Panc1 (cell line): ENCODE measurements around the gene LAMB2. TPM values are rescaled to one million over a fixed set of nuclear protein-coding genes. Genes with fewer than 3 reads are reported as not detected.

Source experiments
- ATAC-seq: fragments of 200-7000 bp; cut with Tn5 transposase; 2 replicates; pipeline ENCODE4 v1.9.1; 2020; ENCODE audit warnings: mild to moderate bottlenecking, moderate library complexity
- BruUV-seq: library from RNA; stranded (reverse); fragments of 400-500 nt; replicated peaks from 2 replicates; lab custom pipeline; 2021; lab: Mats Ljungman, UMichigan
- CTCF ChIA-PET: fragments of 300-600 bp; sonication (Branson Sonifier 250); formaldehyde crosslinking; loops from one replicate; lab custom pipeline; 2022; ENCODE audit warnings: antibody characterized with exemption; lab: Charles Lee
- POLR2A ChIA-PET: fragments of 300-600 bp; sonication (Branson Sonifier 250); formaldehyde crosslinking; loops from one replicate; lab custom pipeline; 2022; ENCODE audit warnings: antibody characterized with exemption; lab: Charles Lee
- DNase-seq: peaks from one replicate; pipeline ENCODE4 v3.0.0-alpha.2; 2010; ENCODE audit warnings: low read depth, low spot score
- H3K27ac ChIP-seq: 2 replicates; pipeline ENCODE4 v1.5.1; 2011; ENCODE audit warnings: mild to moderate bottlenecking, low read length, inconsistent platforms
- H3K27me3 ChIP-seq: fragments of 200-500 bp; sonication (Bioruptor generic); 2 replicates; pipeline ENCODE4 v1.6.0; 2014; ENCODE audit warnings: low read length, inconsistent platforms; ENCODE audit not compliant: control insufficient read depth, insufficient read depth
- H3K36me3 ChIP-seq: fragments of 200-500 bp; sonication (Bioruptor generic); 2 replicates; pipeline ENCODE4 v1.5.1; 2014; ENCODE audit warnings: inconsistent platforms, mild to moderate bottlenecking, low read length, moderate library complexity; ENCODE audit not compliant: control insufficient read depth, insufficient read depth
- H3K4me1 ChIP-seq: 2 replicates; pipeline ENCODE4 v1.5.1; 2011; ENCODE audit warnings: inconsistent platforms, mild to moderate bottlenecking, low read length, moderate library complexity; ENCODE audit not compliant: control insufficient read depth, insufficient read depth
- H3K4me3 ChIP-seq, 2 experiments: 2 replicates each; pipeline ENCODE4 v1.5.1; 2011 to 2012; ENCODE audit warnings: low read depth in 2 of 2, low read length in 2 of 2, mild to moderate bottlenecking in 2 of 2, inconsistent platforms in 1 of 2, moderate library complexity in 1 of 2
- H3K9me3 ChIP-seq: fragments of 200-500 bp; sonication (Bioruptor generic); 2 replicates; pipeline ENCODE4 v1.5.1; 2014; ENCODE audit warnings: low read depth, mild to moderate bottlenecking, inconsistent platforms, low read length, moderate library complexity; ENCODE audit not compliant: control insufficient read depth, insufficient read depth
- CTCF ChIP-seq: fragments of 450-650 bp; IDR thresholded peaks from 2 replicates; pipeline ENCODE4 v1.5.1; 2017; ENCODE audit warnings: mild to moderate bottlenecking
- POLR2AphosphoS5 ChIP-seq: IDR thresholded peaks from 2 replicates; pipeline ENCODE4 v1.6.1; 2012; ENCODE audit warnings: mild to moderate bottlenecking, low read depth, low read length, moderate library complexity
- SIN3A ChIP-seq: IDR thresholded peaks from 2 replicates; pipeline ENCODE4 v1.6.1; 2012; ENCODE audit warnings: low read depth, mild to moderate bottlenecking, low read length, moderate library complexity, borderline replicate concordance; ENCODE audit not compliant: insufficient read depth
- TCF7L2 ChIP-seq: IDR thresholded peaks from 2 replicates; pipeline ENCODE4 v1.6.1; 2011; ENCODE audit warnings: mild to moderate bottlenecking, low read depth, low read length, inconsistent platforms
- in situ Hi-C: cut with HindIII; loops from 2 replicates; pipeline ENCODE4 v1.10.0; 2016; ENCODE audit warnings: low sequenced_read_pairs, low pct_unique_long_range_greater_than_20kb
- intact Hi-C: fragments of 100-400 bp; cut with micrococcal nuclease; formaldehyde crosslinking; loops from one replicate; pipeline ENCODE4 v1.10.0; 2022; ENCODE audit not compliant: unreplicated experiment
- total RNA-seq: library from RNA; stranded (reverse); gene quantifications from one replicate; pipeline ENCODE4 v1.2.1, GENCODE V29; 2021; ENCODE audit not compliant: unreplicated experiment
- TF ChIP-seq, protein P1 (sequence below), 2 experiments: IDR thresholded peaks; 2 replicates each; pipeline ENCODE4 v1.6.1; 2011 to 2012; ENCODE audit warnings: low read depth in 2 of 2, control low read depth in 1 of 2, low read length in 1 of 2, mild to moderate bottlenecking in 1 of 2, moderate library complexity in 1 of 2; ENCODE audit not compliant: insufficient read depth in 1 of 2

LAMB2 gene
- total RNA-seq, 1 experiment from 2014 or later = 189 TPM

DNA sequence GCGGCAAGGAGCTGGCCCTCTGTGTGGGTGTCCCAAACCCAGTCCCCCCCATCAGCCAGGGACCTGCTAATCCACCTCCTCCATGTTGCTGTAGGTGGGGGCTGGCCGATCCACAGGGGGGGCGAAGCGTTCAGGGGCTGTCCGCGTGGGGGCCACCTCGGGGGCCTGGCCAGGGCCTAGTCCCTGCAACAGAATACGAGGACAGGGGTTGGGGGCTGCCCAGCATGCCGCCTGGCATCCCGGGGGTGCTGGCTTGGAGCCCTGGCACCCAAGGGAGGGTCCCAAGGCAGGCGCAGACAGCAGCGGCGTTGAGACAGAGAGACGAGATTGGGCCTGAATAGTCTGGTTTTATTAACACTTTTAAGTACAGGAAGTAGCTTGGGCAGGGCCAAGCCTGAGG is 24.5 kb downstream of the LAMB2 start:
- BruUV-seq = no TSS peak
- Histone ChIP-seq H3K36me3 (peaks cover 3% of the 10 kb centered on the region; the same call in 1 of the 2 replicates), H3K9me3 (no peaks in the 10 kb centered on the region), H3K4me3 (no peak overlapping the region), H3K4me1 (peaks cover 7% of the 10 kb centered on the region; the same call in 1 of the 2 replicates), H3K27ac (no peak overlapping the region), H3K27me3 (no peaks in the 10 kb centered on the region)
- POLR2A ChIA-PET = no interaction called here
- DNase-seq = no peak
- in situ Hi-C loops = no loop called here
- no peak for ATAC-seq
- intact Hi-C loops = no loop called here
- CTCF ChIA-PET = no interaction called here
- TF ChIP-seq, protein P1, sequence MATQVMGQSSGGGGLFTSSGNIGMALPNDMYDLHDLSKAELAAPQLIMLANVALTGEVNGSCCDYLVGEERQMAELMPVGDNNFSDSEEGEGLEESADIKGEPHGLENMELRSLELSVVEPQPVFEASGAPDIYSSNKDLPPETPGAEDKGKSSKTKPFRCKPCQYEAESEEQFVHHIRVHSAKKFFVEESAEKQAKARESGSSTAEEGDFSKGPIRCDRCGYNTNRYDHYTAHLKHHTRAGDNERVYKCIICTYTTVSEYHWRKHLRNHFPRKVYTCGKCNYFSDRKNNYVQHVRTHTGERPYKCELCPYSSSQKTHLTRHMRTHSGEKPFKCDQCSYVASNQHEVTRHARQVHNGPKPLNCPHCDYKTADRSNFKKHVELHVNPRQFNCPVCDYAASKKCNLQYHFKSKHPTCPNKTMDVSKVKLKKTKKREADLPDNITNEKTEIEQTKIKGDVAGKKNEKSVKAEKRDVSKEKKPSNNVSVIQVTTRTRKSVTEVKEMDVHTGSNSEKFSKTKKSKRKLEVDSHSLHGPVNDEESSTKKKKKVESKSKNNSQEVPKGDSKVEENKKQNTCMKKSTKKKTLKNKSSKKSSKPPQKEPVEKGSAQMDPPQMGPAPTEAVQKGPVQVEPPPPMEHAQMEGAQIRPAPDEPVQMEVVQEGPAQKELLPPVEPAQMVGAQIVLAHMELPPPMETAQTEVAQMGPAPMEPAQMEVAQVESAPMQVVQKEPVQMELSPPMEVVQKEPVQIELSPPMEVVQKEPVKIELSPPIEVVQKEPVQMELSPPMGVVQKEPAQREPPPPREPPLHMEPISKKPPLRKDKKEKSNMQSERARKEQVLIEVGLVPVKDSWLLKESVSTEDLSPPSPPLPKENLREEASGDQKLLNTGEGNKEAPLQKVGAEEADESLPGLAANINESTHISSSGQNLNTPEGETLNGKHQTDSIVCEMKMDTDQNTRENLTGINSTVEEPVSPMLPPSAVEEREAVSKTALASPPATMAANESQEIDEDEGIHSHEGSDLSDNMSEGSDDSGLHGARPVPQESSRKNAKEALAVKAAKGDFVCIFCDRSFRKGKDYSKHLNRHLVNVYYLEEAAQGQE (IDR thresholded peaks at IDR 0.05; ENCODE audit: insufficient read depth in 1 of 2, low read depth in 2 of 2, low read length in 1 of 2) = no peak
- TF ChIP-seq SIN3A (no peak), TCF7L2 (no peak), POLR2AphosphoS5 (no peak), CTCF (no peak)

DNA sequence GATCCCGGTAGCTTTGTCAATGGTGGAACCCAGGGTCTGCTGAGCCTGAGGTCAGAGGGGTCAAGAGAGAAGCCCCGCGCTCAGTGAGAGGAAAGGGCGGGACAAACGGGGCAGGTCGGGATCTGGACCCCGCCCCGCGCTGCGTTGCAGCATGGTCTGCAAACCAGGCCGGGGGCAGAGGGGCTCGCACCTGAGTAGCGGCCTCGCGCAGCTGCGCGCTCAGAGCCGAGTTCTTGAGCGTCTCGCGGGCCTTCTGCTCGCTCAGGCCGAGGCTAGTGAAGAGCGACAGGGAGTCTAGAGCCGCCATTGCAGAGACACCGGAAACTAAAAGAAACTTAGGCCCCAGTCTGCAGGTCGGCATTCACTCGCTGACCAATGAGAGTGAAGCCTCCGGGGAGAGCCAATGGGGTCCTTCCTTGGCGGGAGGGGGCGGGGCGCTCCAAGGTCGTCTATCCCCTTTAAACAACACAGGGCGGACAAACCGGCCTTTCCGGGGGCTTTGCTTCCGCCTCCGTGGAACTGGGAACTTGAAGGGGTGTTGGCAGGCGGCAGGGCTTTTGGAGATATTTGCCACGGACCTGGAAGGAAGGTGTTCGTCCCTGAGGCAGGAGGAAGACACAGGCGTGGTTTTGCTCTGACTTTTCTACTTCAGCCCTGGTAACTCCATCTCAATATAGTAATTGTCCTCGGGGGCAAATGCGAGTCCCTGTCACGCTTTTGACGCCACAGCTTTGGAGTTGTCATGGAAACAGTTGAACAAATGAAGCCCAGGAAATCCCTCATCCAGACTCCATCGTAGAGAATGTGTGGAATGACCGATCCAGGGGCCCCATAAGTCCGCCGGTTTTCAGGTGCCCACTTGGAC is 28.2 kb downstream of the LAMB2 start, which contains the start of gene QARS1:
TSS of gene QARS1 (minus strand) at position 331 of the 865 bp plus-strand sequence. CDS start at position 307, 24 bp downstream.
- TSS peak; percentile 98 for BruUV-seq
- H3K4me1 ChIP-seq = peaks cover 7% of the 10 kb centered on the region; the same call in 1 of the 2 replicates
- DNase-seq = no peak
- H3K36me3 ChIP-seq = no peaks in the 10 kb centered on the region; the same call in 1 of the 2 replicates
- no peaks in the 10 kb centered on the region for H3K27me3 ChIP-seq
- POLR2A ChIA-PET = interaction anchor here (0.6 kb wide), 1 partner anchor 11 kb away, joined by 4 read pairs; no protein-coding TSS in a partner anchor
- no peaks in the 10 kb centered on the region for H3K9me3 ChIP-seq
- H3K27ac ChIP-seq = peak within 1 kb of the TSS; percentile 96
- no peak for TF ChIP-seq CTCF
- TF ChIP-seq SIN3A = no peak
- peak; percentile 75 for TF ChIP-seq POLR2AphosphoS5
- no peak for TF ChIP-seq TCF7L2
- peak within 1 kb of the TSS; percentile 77 to 86 for H3K4me3 ChIP-seq
- peak; percentile 99 for ATAC-seq
- intact Hi-C loops = no loop called here
- in situ Hi-C loops = no loop called here
- CTCF ChIA-PET = no interaction called here
